ENCODE data around the gene MDP1.

MDP1 gene

GRCh38 chr14:24179294-24179960 is 36.4 kb downstream of the MDP1 start:
- peak; percentile 17 for DNase-seq

DNA sequence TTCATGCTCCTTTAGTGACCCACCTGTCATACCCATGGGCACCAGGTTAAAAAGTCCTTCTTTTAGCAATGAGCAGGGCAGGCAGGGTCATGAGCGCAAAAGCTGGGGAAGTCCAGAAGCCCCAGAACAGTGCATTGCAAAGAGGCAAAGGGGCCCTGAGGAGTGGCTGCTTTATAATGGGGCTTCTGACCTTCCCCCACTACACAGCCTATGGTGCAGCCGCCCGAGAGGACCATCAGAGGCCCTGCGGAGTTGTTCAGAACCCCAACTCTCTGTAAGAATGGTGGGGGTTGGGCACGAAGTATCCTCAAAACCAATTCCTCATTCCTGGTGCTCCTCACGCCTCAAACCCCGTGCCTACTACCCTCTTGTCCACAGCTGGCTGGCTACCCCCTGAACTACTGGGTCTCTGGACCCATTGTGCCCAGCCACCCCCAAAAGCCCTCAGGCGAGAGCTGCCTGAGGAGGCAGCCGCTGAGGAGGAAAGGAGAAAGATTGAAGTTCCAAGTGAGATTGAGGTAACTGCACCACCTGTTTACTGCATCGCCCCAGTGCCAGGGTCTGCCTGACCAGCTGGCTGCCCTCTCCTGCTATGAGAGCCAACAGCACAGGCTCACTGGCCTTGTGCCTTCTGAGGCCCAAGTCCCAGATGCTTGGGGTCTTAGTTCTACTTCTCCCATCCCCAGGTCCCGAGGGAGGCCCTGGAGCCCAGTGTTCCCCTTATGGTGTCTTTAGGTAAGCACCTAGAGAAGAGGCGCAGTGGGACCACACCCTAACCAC is 37.3 kb downstream of the MDP1 start:
- DNase-seq, result peak; percentile 17

- DNase-seq, result peak; percentile 16
Measured at GRCh38 chr14:24177891-24178290, 38.0 kb downstream of the MDP1 start.

- DNase-seq, result peak; percentile 17
Measured at GRCh38 chr14:24177041-24177825, 38.6 kb downstream of the MDP1 start.

- DNase-seq, result no peak
Measured at GRCh38 chr14:24176599-24176998, 39.3 kb downstream of the MDP1 start.

DNA sequence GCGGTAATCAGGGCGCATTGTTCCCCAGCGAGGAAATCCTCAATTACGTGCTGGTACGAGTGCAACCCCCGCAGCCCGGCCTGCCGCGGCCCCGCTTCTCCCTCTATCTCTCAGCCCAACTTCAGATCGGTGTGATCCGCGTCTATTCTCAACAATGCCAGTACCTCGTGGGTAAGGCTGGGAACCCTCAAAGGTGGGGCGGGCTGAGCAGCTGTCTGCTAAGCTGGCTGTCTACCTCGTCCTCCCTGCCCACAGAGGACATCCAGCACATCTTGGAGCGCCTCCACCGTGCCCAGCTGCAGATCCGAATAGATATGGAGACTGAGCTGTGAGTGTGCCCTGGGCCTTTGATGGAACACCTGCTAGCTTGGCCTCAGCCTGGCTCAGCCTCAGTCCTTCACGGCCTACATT is 43.0 kb downstream of the MDP1 start:
- DNase-seq, result no peak

DNA sequence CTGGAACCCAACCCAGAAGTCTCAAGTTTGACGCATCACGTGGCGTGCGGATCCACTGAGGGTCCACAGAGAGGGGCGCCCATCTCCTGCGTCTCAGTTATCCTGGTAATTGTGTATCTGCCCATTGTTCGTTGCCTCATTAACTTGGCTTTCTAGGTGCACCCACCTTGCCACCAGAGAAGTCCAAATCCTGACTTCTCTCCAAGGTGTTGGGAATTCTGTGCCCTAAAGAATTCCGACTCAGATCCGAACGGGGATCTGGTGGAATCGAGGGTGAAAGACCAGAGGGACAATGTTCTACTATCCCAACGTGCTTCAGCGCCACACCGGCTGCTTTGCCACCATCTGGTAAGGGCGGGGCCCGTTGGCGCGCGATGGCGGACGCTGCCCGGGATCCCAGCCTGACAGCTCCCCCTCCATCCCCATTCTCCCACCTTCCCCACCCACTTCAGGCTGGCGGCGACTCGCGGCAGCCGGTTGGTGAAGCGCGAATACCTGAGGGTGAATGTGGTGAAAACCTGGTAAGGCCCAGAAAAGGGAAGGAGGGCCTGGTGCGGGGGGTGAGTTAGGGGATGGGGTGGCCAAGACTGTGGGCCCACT is 43.5 kb downstream of the MDP1 start:
- DNase-seq, result peak; percentile 33

GRCh38 chr14:24171422-24172260 is 44.2 kb downstream of the MDP1 start, which contains the start of gene REC8:
Gene REC8 (plus strand): TSS chr14:24172080. CDS start chr14:24172553, 473 bp downstream.
- DNase-seq, result peak; percentile 92

GRCh38 chr14:24167469-24168114 is 48.3 kb downstream of the MDP1 start:
- peak; percentile 17 for DNase-seq

DNA sequence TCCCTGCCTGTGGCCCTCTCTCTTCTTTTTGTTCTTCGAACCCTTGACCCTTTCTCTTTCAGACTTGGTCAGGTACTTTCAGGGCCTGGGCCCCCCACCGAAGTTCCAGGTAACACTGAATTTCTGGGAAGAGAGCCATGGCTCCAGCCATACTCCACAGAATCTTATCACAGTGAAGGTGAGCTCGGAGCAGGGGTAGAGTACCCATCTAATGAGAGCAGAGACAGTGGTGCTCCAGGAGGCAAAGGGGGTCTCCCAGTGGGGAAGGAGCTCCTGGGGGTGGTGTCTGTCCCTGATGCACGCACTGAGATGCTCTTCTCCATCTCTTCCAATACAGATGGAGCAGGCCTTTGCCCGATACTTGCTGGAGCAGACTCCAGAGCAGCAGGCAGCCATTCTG is 50.1 kb downstream of the MDP1 start:
- no peak for DNase-seq

- no peak for DNase-seq
Measured at GRCh38 chr14:24164518-24164991, 51.3 kb downstream of the MDP1 start.

Measured in femur (tissue), 1 donor.